ENCODE results near the gene SRPX2. TPM values are rescaled to one million over a fixed set of nuclear protein-coding genes. Genes with fewer than 3 reads are reported as not detected.

Gene SRPX2
- total RNA-seq, 4 donors from 2014 or later = 7.4 to 23.8 (median 15.1) TPM

DNA sequence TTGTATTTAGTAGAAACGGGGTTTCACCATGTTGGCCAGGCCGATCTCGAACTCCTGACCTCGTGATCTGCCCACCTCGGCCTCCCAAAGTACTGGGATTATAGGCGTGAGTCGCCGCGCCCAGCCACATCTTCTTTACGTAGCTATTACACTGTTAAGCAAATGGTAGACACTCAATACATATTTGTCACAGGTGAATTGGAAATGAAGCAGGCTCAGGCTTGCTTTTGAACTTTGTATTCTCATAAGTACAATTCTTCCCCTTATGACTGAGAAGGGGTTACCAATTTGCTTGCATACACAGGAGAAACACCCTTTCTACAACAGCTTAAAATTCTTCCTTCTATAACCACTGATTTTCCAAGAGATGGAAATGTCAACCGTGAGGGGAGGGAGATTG, 787 bp upstream of the SRPX2 start:
- H3K27me3 ChIP-seq = no peaks in the 10 kb centered on the region
- DNase-seq = no peak
- no peaks in the 10 kb centered on the region for H3K9me3 ChIP-seq
- TF ChIP-seq POLR2A (IDR thresholded peaks at IDR 0.05) = no peak
- TF ChIP-seq, protein P1, sequence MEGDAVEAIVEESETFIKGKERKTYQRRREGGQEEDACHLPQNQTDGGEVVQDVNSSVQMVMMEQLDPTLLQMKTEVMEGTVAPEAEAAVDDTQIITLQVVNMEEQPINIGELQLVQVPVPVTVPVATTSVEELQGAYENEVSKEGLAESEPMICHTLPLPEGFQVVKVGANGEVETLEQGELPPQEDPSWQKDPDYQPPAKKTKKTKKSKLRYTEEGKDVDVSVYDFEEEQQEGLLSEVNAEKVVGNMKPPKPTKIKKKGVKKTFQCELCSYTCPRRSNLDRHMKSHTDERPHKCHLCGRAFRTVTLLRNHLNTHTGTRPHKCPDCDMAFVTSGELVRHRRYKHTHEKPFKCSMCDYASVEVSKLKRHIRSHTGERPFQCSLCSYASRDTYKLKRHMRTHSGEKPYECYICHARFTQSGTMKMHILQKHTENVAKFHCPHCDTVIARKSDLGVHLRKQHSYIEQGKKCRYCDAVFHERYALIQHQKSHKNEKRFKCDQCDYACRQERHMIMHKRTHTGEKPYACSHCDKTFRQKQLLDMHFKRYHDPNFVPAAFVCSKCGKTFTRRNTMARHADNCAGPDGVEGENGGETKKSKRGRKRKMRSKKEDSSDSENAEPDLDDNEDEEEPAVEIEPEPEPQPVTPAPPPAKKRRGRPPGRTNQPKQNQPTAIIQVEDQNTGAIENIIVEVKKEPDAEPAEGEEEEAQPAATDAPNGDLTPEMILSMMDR (IDR thresholded peaks at IDR 0.05) = no peak
- no peaks in the 10 kb centered on the region for H3K4me1 ChIP-seq
- H3K27ac ChIP-seq = peak overlapping the region; percentile 32 to 48
- H3K4me3 ChIP-seq = no peak overlapping the region
- intact Hi-C loops (cut with DNase I; ENCODE audit: low total_unique reads) = no loop called here
- no peaks in the 10 kb centered on the region for H3K36me3 ChIP-seq

DNA sequence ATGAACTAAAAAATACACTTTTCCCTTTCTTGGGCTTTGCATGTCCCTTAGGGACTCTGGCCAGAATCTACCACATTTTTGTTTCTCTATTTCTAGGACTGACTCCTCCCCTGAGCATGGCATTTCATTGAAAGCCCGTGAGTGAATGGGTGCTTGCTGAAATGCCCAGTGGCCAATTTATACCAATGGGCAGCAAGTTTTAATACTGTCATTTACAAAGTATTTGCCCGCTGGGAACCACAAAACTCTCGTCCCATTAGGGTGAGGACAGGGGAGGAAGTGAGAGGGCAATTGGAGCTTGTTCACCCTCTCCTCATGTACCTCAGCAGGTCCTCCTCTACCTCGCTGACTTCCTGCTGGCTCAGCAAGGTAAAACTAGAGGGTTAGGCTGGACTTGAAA, 1.1 kb downstream of the SRPX2 start:
- Histone ChIP-seq H3K36me3 (no peaks in the 10 kb centered on the region), H3K4me1 (no peaks in the 10 kb centered on the region), H3K27ac (peak overlapping the region; percentile 80 to 82), H3K27me3 (no peaks in the 10 kb centered on the region), H3K4me3 (peak overlapping the region in 1 of 2 donors; percentile 12), H3K9me3 (no peaks in the 10 kb centered on the region)
- DNase-seq = no peak
- intact Hi-C loops (cut with DNase I; ENCODE audit: low total_unique reads) = no loop called here
- TF ChIP-seq POLR2A (IDR thresholded peaks at IDR 0.05) = no peak
- TF ChIP-seq, protein P1 (IDR thresholded peaks at IDR 0.05) = no peak

DNA sequence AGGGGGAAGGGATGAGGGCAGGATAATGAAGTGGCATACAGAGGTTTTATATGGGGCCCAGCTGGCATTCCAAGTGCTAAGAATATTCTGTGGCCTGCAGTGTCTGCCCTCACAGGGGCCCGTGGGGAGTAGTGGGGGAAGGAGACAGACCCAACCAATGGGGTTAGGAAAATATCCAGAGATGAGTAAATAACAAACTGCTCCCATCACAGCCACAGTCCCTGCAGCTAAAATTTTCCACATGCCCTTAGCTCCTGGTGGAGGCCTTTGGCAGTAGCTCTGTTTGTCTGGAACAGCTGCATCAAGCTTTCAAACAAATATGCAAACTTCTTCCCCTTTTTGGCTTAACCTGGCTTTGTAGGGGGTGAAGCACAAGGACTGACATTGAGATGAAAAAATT, 3.1 kb downstream of the SRPX2 start:
- peak overlapping the region; percentile 80 to 82 for H3K27ac ChIP-seq
- H3K4me1 ChIP-seq = no peaks in the 10 kb centered on the region
- no peaks in the 10 kb centered on the region for H3K36me3 ChIP-seq
- intact Hi-C loops (cut with DNase I; ENCODE audit: low total_unique reads) = no loop called here
- no peaks in the 10 kb centered on the region for H3K9me3 ChIP-seq
- no peak overlapping the region for H3K4me3 ChIP-seq
- DNase-seq = peak in 1 of 2 donors; percentile 33
- TF ChIP-seq, protein P1 (IDR thresholded peaks at IDR 0.05) = peak in 1 of 4 experiments; percentile 16
- no peak for TF ChIP-seq POLR2A (IDR thresholded peaks at IDR 0.05)
- H3K27me3 ChIP-seq = no peaks in the 10 kb centered on the region

DNA sequence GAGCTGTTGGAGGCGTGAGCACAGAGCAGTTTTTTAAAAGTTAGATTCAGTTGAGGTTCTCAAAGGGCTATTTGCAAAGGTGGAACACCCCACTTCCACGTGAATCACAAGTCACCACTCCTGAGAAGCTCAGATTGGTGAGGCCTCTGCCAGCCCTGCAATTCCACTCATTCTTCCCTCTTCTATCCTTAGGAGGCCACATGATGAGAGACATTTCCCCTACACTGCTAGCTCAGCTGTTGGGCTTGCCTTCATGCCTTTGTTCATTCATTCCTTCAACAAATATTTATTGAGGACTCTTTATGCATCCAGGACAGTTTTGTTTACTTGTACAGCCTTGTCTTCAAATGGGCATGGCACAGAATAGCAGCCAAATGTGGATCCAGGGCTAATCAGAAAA, 3.7 kb downstream of the SRPX2 start:
- intact Hi-C loops (cut with DNase I; ENCODE audit: low total_unique reads) = no loop called here
- Histone ChIP-seq H3K4me3 (no peak overlapping the region), H3K27me3 (no peaks in the 10 kb centered on the region), H3K9me3 (no peaks in the 10 kb centered on the region), H3K36me3 (no peaks in the 10 kb centered on the region), H3K4me1 (no peaks in the 10 kb centered on the region), H3K27ac (peak overlapping the region; percentile 80 to 82)
- DNase-seq = no peak
- TF ChIP-seq, protein P1 (IDR thresholded peaks at IDR 0.05) = no peak
- TF ChIP-seq POLR2A (IDR thresholded peaks at IDR 0.05) = no peak

DNA sequence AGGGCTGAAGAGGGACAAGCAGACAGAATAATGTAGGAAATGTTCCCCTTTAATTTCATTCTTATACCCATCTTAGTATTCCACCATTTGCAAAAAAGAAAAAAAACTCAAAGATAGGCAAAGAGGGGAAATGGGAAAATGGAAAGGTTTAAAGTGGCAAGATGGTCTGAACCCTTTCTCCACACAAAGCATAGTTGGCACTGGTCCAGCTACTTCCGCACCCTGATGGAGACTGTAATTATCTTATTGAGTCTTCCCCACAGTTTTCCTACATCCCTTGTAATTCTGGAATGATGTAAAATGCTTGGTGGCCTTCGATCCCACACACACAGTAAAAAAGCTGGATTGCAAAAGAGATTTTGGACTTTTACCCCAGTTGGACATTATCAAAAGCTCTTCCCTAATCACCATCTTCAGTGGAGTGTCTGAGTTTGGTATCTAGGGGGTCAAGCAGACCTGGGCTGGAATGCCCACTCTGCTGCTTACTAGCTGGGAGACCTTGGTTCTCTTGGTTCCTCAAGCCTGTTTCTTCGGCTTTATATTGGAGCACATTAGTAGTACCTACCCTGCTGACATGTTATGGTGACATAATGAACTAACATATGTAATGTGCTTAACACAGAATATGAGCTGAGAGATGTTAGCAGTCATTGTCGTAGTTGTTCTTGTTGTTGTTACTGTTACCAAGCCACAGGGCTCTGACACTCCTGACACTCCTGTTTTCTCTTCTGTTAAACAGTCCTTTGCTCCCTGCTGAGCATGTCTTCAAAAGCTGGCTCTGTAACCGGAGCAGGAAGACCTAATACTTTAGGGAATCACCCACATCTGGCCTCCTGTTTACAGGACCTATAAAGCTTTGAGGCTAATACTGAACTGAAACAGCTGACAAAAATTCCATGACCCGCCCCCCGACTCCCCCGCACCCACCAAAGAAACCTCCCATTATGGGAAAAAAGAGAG, 4.7 kb downstream of the SRPX2 start:
- intact Hi-C loops (cut with DNase I; ENCODE audit: low total_unique reads) = no loop called here
- Histone ChIP-seq H3K27ac (peak overlapping the region; percentile 80 to 82), H3K27me3 (no peaks in the 10 kb centered on the region), H3K4me1 (no peaks in the 10 kb centered on the region), H3K9me3 (no peaks in the 10 kb centered on the region), H3K4me3 (no peak overlapping the region), H3K36me3 (no peaks in the 10 kb centered on the region)
- peak; percentile 46 to 57 for DNase-seq
- TF ChIP-seq, protein P1 (IDR thresholded peaks at IDR 0.05) = no peak
- no peak for TF ChIP-seq POLR2A (IDR thresholded peaks at IDR 0.05)

Measured in uterus (tissue), 4 donors.